Measurements from ENCODE around the gene DPM2. TPM values are rescaled to one million over a fixed set of nuclear protein-coding genes. Genes with fewer than 3 reads are reported as not detected.

Gene DPM2
- total RNA-seq, 2 donors from 2014 or later, result 23.3 to 39.9 TPM

- H3K4me1 ChIP-seq, result peaks cover 63% of the 10 kb centered on the region
- peak overlapping the region; percentile 83 to 97 (median 93) for H3K27ac ChIP-seq
- 0 to 2% methylated on average over 12 to 24 of the region's 24 CpGs for WGBS, 2 donors
- H3K27me3 ChIP-seq, result no peaks in the 10 kb centered on the region
- no peaks in the 10 kb centered on the region for H3K36me3 ChIP-seq (replicated peaks in 1 of 2; ENCODE audit: insufficient read depth in 1 of 2, low read depth in 2 of 2)
- intact Hi-C loops (cut with DNase I), result no loop called here
- ATAC-seq (no peak), DNase-seq (peak in 3 of 4 donors; percentile 64 to 68 (median 64))
- TF ChIP-seq CTCF (IDR thresholded peaks at IDR 0.05) (peak in 1 of 7 experiments; percentile 10), POLR2A (IDR thresholded peaks at IDR 0.05) (peak in 1 of 3 donors; percentile 27)
- no peaks in the 10 kb centered on the region for H3K9me3 ChIP-seq
- peak overlapping the region; percentile 66 to 76 for H3K4me3 ChIP-seq
Observed at GRCh38 chr9:127979333-127980059, 41.8 kb upstream of the DPM2 start.

- DNase-seq (no peak), ATAC-seq (no peak)
- Histone ChIP-seq H3K4me1 (peaks cover 68% of the 10 kb centered on the region), H3K27ac (peak overlapping the region; percentile 83 to 97 (median 93)), H3K27me3 (no peaks in the 10 kb centered on the region), H3K36me3 (replicated peaks in 1 of 2; ENCODE audit: insufficient read depth in 1 of 2, low read depth in 2 of 2) (no peaks in the 10 kb centered on the region), H3K9me3 (no peaks in the 10 kb centered on the region), H3K4me3 (peak overlapping the region; percentile 66 to 76)
- intact Hi-C loops (cut with DNase I), result no loop called here
- TF ChIP-seq CTCF (IDR thresholded peaks at IDR 0.05) (no peak), POLR2A (IDR thresholded peaks at IDR 0.05) (no peak)
- WGBS, 2 donors, result 12 to 21% methylated on average over 5 of the region's 5 CpGs
Observed at GRCh38 chr9:127979015-127979332, 41.3 kb upstream of the DPM2 start.

- ATAC-seq (no peak), DNase-seq (peak; percentile 67 to 78 (median 72))
- Histone ChIP-seq H3K9me3 (no peaks in the 10 kb centered on the region), H3K4me1 (peaks cover 75% of the 10 kb centered on the region), H3K4me3 (peak overlapping the region; percentile 10 to 76), H3K27ac (peak overlapping the region; percentile 83 to 97 (median 89)), H3K36me3 (replicated peaks in 1 of 2; ENCODE audit: insufficient read depth in 1 of 2, low read depth in 2 of 2) (no peaks in the 10 kb centered on the region), H3K27me3 (no peaks in the 10 kb centered on the region)
- intact Hi-C loops (cut with DNase I), result no loop called here
- WGBS, 2 donors, result 13 to 18% methylated on average over 11 to 12 of the region's 12 CpGs
- TF ChIP-seq POLR2A (IDR thresholded peaks at IDR 0.05) (peak in 2 of 3 donors; percentile 47 to 63), CTCF (IDR thresholded peaks at IDR 0.05) (peak in 4 of 7 experiments; percentile 10 to 20 (median 13))
Observed at GRCh38 chr9:127977884-127978647, 40.4 kb upstream of the DPM2 start.

- Histone ChIP-seq H3K9me3 (no peaks in the 10 kb centered on the region), H3K36me3 (replicated peaks in 1 of 2; ENCODE audit: insufficient read depth in 1 of 2, low read depth in 2 of 2) (no peaks in the 10 kb centered on the region), H3K4me3 (peak overlapping the region in 1 of 2 donors; percentile 10), H3K27me3 (no peaks in the 10 kb centered on the region), H3K4me1 (peaks cover 78% of the 10 kb centered on the region), H3K27ac (peak overlapping the region; percentile 83 to 97 (median 89))
- WGBS, 2 donors, result 27 to 48% methylated on average over 4 to 7 of the region's 7 CpGs
- DNase-seq (peak in 3 of 4 donors; percentile 37 to 48 (median 37)), ATAC-seq (no peak)
- no peak for TF ChIP-seq CTCF (IDR thresholded peaks at IDR 0.05)
- peak in 1 of 3 donors; percentile 18 for TF ChIP-seq POLR2A (IDR thresholded peaks at IDR 0.05)
- intact Hi-C loops (cut with DNase I), result no loop called here
Observed at GRCh38 chr9:127977009-127977883, 39.6 kb upstream of the DPM2 start.

All from body of pancreas (tissue), 4 donors.